NK-92 (cell line): ENCODE results near the gene NEO1.

Experiments used
- DNase-seq: peaks from one replicate; lab custom pipeline; 2025; ENCODE audit not compliant: unreplicated experiment; lab: John Stamatoyannopoulos, UW

The NEO1 gene

GRCh38 chr15:73051807-73052652, at the start of gene NEO1:
TSS of gene NEO1 (plus strand) at chr15:73052463. CDS start at chr15:73052676, 213 bp downstream.
- no peak for DNase-seq

GRCh38 chr15:73004462-73004861, 47.8 kb upstream of the NEO1 start:
- DNase-seq: no peak

GRCh38 chr15:73005032-73005431, 47.2 kb upstream of the NEO1 start:
- DNase-seq: no peak

GRCh38 chr15:73005446-73005845, 46.8 kb upstream of the NEO1 start:
- no peak for DNase-seq

GRCh38 chr15:73006523-73006922, 45.7 kb upstream of the NEO1 start:
- DNase-seq: no peak

- DNase-seq: no peak
These were observed 42.9 kb upstream of the NEO1 start for GRCh38 chr15:73009066-73010056.

- DNase-seq: no peak
These were observed 41.8 kb upstream of the NEO1 start for GRCh38 chr15:73010154-73011152.

- no peak for DNase-seq
These were observed 37.4 kb upstream of the NEO1 start for GRCh38 chr15:73014904-73015303.

GRCh38 chr15:73015493-73015892, 36.8 kb upstream of the NEO1 start:
- no peak for DNase-seq

GRCh38 chr15:73017987-73018386, 34.3 kb upstream of the NEO1 start:
- DNase-seq: no peak

- DNase-seq: no peak
These were observed 33.1 kb upstream of the NEO1 start for GRCh38 chr15:73019154-73019553.

- DNase-seq: no peak
These were observed 32.6 kb upstream of the NEO1 start for GRCh38 chr15:73019601-73020146.

- DNase-seq: no peak
These were observed 31.1 kb upstream of the NEO1 start for GRCh38 chr15:73021139-73021621.

GRCh38 chr15:73022161-73022560, 30.1 kb upstream of the NEO1 start:
- DNase-seq: no peak

- no peak for DNase-seq
These were observed 29.2 kb upstream of the NEO1 start for GRCh38 chr15:73023071-73023470.

GRCh38 chr15:73024168-73024567, 28.1 kb upstream of the NEO1 start:
- no peak for DNase-seq

- DNase-seq: no peak
These were observed 25.7 kb upstream of the NEO1 start for GRCh38 chr15:73026511-73027054.

- DNase-seq: no peak
These were observed 24.2 kb upstream of the NEO1 start for GRCh38 chr15:73028031-73028430.

GRCh38 chr15:73028831-73029451, 23.3 kb upstream of the NEO1 start:
- no peak for DNase-seq
